DMS 273 treated with DMSO at 0.1 percent for 48 hours (cell line): ENCODE data around the gene CASP3.
"Not testable (repeated sequence)": the region's sequence is repeated elsewhere in the genome, so short reads cannot be mapped to it uniquely, and the experiment has no call there.

Experiments used
- DNase-seq: peaks from one replicate; lab custom pipeline; 2025; lab: John Stamatoyannopoulos, UW

CASP3 gene

DNA sequence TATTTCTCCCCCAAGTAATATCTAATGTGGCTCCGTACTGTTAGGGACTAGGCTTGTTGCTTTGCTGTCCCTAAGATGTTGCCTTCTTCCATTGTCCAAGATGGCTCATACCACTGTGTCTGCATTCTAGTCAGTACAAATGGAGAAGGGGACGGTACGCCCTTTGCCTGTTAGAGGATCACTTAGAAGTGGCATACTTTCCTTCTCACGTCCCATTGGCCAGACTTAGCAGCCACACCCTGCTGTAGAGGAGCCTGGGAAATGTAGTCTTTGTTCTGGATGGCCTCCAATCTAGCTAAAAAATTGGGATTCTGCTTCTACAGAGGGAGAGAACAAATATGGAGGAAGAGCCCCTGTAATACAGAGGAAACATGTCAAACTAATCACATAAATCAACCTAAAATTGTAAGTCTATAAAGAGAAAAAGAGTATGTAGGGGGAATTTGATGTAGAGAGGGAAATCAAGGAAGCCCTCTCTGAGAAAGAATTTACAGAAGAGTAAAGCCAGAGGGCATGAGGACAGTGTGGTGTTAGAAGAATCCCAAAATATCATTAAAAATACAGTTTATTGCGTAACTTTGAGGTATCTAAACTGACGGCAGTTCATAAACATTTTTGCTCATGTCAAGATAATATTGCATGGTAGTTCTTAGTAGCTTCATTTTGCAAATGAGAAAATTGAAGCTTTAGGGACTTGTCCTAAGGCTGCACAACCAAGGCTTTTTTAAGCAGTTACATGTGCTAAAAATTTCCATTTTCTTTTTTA, 15.4 kb upstream of the CASP3 start:
- DNase-seq, result no peak

DNA sequence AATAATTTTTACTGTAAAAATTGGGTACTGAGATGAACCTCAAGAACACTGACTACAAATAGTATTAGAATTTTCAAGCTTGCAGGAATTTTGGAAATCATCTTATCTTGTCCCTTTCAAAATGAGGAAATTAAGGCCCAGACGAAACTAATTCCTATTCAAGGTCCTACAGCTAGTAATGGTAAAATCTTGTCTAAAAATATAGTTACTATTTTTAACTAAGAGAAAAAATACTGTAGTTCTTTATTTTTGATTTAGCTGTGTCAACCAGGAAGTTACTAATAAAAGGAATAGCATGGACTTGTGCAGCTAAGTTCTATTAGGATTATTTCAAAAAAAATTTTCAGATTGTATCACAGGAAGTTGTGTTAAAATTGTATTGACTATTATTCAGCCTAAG, 13.0 kb upstream of the CASP3 start:
- no peak for DNase-seq

DNA sequence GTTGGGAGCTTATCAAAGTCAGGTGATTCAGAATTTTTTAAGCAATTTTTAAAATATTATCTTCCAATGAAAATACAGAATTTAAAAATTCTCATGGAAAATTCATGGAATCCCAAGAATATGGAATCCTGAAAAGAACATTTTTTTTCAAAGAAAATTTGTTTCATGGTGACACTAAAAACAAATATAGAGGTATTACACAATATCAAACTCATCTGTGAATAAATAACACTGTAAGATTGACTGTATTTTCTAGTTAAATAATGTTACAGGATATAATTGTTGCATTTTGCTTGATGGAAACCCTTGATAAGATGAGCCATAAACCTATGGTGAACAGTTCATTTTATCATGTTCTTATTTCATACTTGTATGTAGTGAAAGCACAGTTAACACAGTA, 11.7 kb upstream of the CASP3 start:
- DNase-seq, result no peak

DNA sequence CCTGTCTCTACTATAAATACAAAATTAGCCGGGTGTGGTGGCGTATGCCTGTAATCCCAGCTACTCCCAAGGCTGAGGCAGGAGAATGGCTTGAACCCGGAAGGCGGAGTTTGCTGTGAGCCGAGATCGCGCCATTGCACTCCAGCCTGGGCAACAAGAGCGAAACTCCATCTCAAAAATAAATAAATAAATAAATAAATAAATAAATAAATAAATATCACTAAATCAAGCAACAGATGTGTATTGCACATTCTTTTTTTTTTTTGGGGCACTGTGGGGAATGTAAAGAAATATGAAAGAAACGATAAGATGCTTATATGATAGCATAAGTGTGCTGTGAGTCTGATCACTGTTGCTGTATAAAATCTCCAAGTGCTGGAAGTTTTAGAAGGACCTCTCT, 8.6 kb upstream of the CASP3 start:
- DNase-seq, result not testable (repeated sequence)

DNA sequence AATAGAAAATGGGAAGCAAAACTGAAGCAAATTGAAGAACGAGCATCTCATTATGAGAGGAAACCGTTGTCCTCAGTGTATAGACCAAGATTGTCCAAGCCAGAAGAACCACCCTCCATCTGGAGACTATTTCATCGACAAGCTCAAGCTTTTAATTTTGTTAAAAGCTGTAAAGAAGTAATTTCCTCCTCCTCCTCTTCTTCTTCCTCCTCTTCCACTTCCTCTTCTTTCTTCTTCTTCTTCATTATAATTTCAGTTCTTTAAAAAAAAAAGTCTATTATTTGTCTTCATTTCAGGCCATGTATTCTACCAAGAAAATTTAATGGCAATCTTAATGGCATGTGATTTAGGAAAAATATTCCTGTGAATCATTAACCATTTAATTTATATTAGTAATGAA, 7.9 kb upstream of the CASP3 start:
- DNase-seq, result no peak

DNA sequence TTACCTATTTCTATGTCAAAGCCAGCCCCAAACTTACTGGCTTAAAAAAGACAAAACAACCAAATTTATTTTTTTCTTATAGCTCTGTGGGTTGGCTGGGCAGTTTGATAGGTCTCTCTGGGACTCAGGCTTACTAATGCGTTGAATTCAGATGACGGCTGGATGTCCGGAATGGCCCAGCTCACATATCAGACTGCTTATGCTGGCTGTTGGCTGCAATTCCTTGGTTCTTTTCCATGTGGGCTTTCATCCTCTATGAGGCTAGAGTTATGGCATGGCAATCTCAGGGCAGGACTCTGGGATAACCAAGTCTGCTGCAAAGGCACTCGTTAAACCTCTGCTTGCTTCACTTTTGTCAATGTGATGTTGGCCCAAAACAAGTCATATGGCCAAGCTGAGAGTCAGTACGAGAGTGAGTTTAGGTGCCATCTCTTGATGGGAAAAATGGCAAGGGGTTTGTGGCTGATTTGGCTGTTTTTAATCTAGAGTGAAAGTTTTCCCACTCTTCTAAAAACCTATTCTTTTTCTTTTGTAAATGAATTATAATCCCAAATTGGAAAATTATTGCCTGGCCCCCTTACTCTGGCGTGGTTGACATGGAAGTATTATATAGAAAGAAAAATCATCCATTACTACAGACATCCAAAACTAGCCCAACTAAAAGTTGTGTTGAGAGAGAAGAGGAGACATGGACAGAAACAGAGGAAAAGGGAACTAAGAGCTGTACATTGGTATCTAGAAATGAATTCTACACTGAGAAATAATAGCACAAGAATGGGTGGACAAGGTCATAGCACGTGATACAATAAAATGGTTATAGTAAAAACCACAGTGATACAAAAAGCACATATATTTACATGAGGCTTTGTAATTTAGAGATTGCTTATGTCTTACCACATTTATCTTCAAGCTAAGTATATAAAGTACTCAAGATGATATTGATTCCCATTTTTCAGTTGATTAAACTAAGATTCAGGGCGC, 6.9 kb upstream of the CASP3 start:
- DNase-seq, result no peak

DNA sequence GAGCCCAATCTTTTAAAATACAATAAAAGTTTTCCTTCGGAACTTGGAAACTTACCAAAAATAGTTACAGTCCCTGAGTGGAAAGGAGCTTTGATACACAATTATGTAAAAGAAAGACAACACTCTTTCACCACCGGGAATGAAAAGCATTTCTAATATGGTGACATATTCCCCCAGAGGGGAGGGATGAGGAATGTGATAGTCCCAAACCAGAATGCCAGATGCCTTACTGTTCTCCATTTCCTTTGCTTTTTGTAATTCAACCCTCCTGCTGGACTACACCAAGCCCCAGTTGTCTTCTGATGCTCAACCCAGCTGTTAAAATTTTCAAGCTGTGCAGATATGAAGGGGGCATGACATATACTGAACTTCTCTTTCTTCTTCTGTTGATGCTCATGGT, 4.4 kb upstream of the CASP3 start:
- DNase-seq, result peak; percentile 32

DNA sequence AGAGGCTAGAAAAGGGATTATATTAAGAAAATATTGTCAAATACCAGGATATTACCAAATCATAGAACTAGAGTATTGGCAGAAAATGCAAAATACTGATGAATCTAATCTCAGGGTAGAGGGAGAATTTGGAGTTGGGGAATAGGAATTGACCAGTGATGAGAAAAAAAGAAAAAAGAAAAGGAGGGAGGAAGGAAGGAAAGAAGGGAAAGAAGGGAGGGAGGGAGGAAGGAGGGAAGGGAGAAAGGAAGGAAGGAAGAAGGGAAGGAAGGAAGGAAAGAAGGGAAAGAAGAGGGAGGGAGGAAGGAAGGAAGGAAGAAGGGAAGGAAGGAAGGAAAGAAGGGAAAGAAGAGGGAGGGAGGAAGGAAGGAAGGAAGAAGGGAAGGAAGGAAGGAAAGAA, 3.4 kb upstream of the CASP3 start:
- DNase-seq, result not testable (repeated sequence)

DNA sequence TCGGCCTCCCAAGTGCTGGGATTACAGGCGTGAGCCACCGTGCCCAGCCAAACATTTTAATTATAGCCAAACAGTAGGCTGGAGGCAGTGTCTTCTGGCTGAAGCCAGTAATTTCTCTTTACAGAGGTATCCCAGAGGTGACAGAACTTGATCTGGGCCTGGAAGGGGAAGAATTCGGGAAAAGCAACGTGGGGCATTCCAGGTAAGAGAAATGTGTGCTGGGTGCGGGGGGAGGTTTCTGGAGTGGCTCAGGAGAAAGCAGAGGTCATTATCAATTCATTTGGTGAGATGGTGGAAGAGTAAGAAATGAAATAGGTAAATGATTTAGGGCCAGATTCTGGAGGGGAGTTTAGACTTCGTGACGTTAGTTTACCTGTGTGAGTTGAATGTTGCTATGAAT, 2.7 kb upstream of the CASP3 start:
- no peak for DNase-seq

DNA sequence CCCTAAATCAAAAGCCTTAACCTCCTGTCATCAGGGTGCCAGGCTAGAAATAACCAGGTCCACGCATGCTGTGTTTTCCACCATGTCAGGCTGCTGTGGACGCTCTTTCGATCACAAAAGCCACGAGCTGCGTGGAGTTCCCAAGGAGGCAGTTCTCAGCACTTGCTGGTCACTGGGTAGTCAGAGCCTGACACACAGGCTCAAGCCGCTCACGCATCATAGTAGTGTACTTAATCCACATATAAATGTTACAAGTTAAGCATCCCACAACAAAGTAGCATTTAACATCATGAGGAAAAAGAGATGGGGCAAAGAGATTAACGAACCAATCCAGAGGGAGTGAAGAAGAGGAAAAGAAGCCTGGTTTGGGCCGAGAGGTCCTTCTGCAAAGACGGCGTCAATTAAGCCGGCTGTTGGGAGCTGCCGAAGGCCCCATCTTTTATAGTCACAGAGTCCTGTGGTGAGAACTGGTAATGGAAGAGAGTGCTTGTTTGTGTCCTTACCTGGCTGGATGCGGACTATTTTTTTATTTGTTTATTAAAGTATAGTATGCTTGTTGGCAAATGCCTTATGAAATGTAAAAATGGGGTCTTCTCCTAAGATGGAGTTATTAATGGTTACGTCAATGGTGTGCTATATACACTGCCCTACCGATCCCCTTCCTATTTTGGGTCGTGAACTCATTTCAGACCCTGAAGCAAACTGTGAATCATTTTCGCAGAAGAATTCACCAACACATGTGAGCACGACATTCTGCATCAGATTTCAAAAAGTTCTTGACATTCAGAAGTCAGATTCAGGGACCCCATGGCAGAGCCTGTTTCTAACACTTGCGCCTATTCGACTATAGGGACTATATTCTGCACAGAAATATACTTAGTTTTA, 966 bp upstream of the CASP3 start:
- no peak for DNase-seq

DNA sequence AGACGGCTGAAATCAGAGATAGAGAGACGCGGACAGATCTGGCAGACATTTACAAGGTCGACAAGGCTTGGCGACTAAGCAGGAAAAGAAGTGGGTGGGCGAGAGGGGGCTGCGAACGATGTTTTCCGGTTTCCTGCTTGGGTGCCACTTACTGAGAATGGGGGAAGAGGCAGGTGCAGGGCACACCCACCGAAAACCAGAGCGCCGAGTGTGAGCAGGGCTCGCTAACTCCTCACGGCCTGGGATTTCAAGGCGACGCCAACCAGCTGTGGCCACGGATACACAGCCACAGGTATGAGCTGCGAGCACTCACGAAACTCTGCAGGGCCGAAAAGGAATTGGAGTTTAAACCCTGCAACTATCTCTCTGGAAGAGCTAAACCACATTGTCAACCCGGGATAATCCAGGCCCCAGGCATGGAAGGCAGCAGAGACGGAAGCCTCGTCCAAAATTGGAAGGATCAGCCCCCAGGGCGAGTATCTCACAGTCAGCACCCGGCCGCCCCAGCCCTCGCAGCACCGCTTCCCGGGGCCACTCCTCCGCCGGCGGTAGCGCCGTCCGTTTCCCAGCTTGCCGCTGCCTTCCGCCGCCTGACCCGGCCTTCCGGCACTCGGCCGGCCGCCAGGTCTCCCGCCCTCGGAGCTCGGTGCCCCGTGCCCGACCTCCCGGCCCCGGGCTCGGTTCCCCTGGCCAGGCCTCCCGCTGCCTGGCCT, 778 bp downstream of the CASP3 start:
- DNase-seq, result no peak

DNA sequence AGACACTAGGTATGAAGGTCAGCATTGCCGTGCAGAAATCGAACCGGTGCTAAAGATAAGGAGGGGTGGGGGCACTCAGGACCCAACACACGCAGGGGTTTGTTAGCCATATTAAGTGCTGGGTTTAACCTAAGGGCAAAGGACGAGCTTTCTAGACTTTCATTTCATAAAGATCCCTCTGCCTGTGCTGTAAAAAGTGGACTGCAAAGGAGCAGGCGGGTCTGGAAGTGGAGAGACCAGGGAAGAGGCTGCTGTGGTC, 1.3 kb downstream of the CASP3 start:
- no peak for DNase-seq

DNA sequence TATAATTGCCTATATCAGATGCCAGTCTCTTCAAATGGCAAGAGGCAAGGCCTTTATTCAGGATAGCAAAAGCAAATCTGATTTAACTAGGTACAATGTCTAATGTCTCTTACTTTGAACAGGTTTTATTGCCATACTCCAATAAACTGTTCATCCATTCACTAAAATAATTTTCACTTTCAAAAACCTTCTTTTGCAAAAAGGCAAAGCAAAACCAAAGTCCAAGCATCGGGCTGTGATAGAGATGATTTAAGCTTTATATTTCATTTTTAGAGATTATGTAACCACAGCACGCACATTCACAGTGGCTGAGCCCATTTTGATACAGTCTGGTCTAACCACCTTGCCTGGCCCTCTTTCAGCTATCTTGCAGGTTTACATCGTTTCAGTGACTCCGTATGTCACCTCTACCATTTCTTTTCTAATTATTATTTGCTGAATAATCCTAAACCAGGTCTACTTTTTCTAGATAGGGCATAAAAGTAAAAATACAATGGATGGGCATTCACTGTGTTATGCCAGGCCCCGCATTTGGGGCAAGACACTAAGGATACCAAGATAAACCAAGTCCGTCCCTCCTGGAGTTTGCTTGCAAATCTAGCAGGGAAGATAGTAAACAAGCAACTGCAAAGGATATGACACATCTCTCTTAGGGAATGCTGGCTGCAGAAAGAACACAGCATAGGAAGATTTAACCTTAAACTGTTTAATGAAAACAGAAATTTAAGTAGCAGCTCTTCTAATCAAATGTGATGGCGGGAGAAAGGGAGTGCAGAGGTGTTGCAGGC, 1.8 kb downstream of the CASP3 start:
- DNase-seq, result no peak

DNA sequence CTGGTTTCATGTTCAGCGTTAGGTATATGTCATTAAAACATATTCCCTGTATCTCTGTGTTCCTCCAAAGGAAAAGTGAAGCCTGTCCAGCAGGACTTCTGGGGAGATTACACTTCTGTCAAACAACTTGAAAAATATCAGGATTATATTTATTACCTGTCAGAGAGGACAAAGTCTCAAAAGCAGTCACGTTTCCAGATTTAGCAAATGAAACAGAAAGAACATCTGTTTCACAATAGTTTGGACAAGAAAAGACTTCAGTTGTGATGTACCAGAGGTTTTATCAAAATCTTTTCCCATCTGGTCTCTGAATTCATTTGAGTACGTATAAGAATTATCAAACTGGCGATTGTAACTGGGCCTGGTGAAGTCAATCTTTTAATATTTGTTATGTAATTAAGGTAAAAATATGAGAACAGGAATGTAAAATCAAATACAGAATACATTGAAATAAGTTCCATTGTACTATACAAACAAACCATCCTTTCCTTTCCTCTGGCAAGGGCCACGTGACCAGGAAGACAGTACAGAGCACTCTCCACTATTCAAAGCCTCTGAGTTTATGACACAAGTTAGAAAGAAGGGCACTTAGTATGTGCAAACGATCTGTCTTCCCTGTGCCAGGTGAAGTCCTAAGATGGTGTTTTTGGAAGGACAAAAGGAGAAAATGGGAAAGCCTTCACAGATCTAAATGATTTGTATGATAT, 3.2 kb downstream of the CASP3 start:
- DNase-seq, result no peak

DNA sequence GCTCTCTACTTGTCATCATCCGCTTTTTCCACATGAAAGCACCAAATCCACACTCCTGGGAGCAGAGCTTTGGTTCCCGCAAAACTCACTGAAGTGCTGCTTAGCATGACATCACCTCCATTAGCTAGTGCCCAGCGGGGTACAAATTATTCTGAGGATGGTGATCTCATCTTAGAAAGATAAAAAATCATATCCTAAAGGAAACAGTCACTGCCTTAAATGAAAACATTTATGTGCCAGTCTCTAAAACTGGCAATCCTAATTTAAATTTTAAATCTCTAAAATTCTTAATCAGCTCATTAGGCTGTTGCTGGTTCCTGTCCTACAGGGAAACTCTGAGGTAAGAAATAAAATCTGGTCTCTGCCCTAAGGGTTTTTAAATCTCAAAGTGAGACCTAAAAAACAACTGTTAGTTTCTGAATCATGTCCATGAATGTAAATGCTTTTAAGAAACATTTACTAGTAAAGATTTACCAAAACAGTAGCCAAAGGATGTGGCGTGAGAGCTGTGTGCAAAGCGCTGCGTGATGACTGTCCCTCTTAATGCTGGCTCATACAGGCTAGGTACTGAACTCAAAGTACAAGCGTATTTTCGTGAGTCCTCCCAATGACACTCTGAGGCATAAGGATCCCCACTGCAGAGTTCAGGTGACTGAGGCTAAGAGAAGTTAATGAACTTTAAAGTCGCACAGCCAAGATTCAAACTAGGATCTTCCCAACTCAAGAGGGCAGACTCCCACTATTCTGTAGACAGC, 4.5 kb downstream of the CASP3 start:
- no peak for DNase-seq

DNA sequence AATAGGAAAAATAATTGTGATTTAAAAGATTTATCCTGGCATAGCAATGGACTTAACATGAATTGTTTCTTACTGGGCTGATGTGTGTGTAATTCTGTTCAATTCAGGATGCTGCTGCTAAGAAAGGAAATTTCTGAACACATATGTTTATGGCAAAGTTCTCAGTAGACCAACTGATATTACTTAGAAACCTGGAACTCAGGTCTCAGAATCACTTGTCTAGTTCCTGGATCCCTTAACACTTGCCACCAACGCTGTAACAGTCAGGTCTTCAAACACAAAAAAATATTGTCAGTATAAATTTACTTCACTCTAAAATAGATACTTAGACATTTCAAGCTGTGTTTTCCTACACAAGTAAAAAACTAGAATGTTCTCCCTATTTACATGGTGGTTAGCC, 5.5 kb downstream of the CASP3 start:
- no peak for DNase-seq

DNA sequence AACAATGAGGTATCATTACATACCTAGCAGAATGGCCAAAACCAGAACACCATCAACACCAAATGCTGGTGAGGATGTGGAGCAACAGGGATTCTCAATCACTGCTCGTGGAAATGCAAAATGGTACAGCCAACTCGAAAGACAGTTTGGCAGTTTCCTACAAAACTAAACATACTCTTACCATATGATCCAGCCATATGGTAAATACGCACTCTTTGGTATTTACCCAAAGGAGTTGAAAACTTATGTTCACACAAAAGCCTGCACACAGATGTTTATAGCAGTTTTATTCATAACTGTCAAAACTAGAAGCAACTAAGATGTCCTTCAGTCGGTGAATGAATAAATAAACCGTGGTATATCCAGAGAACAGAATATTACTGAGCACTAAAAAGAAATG, 7.8 kb downstream of the CASP3 start:
- no peak for DNase-seq

DNA sequence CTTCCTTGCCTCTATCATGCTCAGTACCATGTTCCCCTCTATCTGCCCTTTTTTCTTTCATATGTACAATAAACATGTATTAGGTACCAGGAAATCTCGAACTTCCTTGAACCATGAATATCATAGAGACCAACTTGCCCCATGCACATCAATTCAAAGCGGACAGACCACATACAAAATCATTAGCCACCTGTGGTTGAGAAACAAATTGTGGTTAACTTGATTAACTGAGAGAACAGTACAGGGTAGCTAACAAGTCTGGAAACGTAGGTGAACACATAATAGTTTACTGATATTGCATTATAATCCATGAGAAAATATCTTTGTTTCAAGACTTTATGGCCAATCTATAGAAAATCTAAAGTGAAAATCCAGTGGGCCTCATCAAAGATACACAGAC, 8.2 kb downstream of the CASP3 start:
- no peak for DNase-seq

DNA sequence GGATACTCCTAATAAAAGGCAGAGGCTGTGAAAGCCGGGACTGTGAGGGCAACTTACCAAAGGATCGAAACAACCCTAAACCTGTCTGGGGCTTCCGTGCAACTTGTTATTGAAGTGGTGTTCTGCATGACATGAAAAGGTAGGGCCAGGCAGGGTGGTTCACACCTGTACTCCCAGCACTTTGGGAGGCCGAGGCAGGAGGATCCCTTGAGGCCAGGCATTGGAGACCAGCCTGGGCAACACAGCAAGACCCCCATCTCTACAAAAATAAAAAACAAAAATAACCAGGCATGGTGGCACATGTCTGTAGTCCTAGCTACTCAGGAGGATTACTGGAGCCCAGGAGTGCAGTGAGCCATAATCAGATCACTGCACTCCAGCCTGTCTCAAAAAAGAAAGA, 12.3 kb downstream of the CASP3 start:
- DNase-seq, result no peak

DNA sequence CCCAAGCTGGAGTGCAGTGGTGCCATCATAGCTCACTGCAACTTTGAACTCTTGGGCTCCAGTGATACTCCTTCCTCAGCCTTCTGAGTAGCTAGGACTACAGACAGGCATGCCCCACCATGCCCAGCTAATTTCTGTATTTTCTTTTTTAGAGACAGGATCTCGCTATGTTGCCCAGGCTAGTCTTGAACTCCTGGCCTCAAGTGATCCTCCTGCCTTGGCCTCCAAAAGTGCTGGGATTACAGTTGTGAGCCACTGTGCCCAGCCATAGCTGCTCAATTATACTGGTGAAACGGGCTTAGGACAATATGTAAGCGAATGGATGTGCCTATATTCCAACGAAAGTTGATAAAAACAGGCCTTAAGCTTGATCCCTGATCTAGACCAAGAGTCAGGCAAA, 13.1 kb downstream of the CASP3 start:
- no peak for DNase-seq
